ENCODE data around the gene CNTF.
A peak's percentile ranks its signal among the peaks of the same experiment; 100 is the strongest.

The CNTF gene

GRCh38 chr11:58621586-58622262 is 741 bp upstream of the CNTF start (continued):
- TF ChIP-seq PATZ1 (CRISPR knock-in tag; IDR thresholded peaks at IDR 0.05; ENCODE audit: borderline replicate concordance) = no peak
- no peak for TF ChIP-seq ZFP3 (CRISPR knock-in tag; IDR thresholded peaks at IDR 0.05)
- TF ChIP-seq ARNTL (CRISPR knock-in tag; IDR thresholded peaks at IDR 0.05; ENCODE audit: borderline replicate concordance, low read depth) = no peak
- TF ChIP-seq ZNF70 (CRISPR knock-in tag; IDR thresholded peaks at IDR 0.05) = no peak
- TF ChIP-seq BACH2 (CRISPR knock-in tag; IDR thresholded peaks at IDR 0.05; ENCODE audit: borderline replicate concordance) = no peak
- no peak for TF ChIP-seq GLIS3 (CRISPR knock-in tag; IDR thresholded peaks at IDR 0.05)
- TF ChIP-seq, protein P1, sequence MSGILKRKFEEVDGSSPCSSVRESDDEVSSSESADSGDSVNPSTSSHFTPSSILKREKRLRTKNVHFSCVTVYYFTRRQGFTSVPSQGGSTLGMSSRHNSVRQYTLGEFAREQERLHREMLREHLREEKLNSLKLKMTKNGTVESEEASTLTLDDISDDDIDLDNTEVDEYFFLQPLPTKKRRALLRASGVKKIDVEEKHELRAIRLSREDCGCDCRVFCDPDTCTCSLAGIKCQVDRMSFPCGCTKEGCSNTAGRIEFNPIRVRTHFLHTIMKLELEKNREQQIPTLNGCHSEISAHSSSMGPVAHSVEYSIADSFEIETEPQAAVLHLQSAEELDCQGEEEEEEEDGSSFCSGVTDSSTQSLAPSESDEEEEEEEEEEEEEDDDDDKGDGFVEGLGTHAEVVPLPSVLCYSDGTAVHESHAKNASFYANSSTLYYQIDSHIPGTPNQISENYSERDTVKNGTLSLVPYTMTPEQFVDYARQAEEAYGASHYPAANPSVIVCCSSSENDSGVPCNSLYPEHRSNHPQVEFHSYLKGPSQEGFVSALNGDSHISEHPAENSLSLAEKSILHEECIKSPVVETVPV (CRISPR knock-in tag; IDR thresholded peaks at IDR 0.05) = no peak
- no peak for TF ChIP-seq CSDC2 (CRISPR knock-in tag; IDR thresholded peaks at IDR 0.05)
- TF ChIP-seq PPARA (CRISPR knock-in tag; IDR thresholded peaks at IDR 0.05; ENCODE audit: borderline replicate concordance) = no peak
- TF ChIP-seq ZFP30 (CRISPR knock-in tag; IDR thresholded peaks at IDR 0.05) = no peak
- TF ChIP-seq SNAI2 (CRISPR knock-in tag; IDR thresholded peaks at IDR 0.05) = no peak
- TF ChIP-seq TOX (CRISPR knock-in tag; IDR thresholded peaks at IDR 0.05; ENCODE audit: borderline replicate concordance) = no peak
- no peak for TF ChIP-seq OSR1 (CRISPR knock-in tag; IDR thresholded peaks at IDR 0.05)

DNA sequence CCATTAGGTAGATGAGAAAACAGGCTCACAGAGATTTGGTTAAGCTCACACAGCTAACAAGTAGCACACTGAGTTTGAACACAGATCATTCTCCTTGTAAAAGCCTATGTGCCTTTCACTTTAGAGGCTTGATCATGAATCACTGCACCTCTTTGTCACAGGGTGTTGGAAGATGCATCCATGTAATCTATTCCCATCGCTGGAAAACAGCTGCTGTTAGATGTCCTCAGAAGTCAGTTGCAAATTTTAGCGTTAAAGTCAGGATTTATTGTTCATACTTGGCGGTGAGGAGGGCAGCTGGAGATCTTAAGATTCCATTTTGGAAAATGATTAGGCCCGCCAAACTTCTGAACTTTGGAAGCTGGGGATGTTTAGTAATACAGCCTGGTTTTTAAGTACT is 2.6 kb downstream of the CNTF start:
- ATAC-seq = no peak
- no peak for TF ChIP-seq ZFP3 (CRISPR knock-in tag; IDR thresholded peaks at IDR 0.05)
- TF ChIP-seq, protein P2, sequence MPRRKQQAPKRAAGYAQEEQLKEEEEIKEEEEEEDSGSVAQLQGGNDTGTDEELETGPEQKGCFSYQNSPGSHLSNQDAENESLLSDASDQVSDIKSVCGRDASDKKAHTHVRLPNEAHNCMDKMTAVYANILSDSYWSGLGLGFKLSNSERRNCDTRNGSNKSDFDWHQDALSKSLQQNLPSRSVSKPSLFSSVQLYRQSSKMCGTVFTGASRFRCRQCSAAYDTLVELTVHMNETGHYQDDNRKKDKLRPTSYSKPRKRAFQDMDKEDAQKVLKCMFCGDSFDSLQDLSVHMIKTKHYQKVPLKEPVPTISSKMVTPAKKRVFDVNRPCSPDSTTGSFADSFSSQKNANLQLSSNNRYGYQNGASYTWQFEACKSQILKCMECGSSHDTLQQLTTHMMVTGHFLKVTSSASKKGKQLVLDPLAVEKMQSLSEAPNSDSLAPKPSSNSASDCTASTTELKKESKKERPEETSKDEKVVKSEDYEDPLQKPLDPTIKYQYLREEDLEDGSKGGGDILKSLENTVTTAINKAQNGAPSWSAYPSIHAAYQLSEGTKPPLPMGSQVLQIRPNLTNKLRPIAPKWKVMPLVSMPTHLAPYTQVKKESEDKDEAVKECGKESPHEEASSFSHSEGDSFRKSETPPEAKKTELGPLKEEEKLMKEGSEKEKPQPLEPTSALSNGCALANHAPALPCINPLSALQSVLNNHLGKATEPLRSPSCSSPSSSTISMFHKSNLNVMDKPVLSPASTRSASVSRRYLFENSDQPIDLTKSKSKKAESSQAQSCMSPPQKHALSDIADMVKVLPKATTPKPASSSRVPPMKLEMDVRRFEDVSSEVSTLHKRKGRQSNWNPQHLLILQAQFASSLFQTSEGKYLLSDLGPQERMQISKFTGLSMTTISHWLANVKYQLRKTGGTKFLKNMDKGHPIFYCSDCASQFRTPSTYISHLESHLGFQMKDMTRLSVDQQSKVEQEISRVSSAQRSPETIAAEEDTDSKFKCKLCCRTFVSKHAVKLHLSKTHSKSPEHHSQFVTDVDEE (CRISPR knock-in tag; IDR thresholded peaks at IDR 0.05) = no peak
- TF ChIP-seq, protein P3, sequence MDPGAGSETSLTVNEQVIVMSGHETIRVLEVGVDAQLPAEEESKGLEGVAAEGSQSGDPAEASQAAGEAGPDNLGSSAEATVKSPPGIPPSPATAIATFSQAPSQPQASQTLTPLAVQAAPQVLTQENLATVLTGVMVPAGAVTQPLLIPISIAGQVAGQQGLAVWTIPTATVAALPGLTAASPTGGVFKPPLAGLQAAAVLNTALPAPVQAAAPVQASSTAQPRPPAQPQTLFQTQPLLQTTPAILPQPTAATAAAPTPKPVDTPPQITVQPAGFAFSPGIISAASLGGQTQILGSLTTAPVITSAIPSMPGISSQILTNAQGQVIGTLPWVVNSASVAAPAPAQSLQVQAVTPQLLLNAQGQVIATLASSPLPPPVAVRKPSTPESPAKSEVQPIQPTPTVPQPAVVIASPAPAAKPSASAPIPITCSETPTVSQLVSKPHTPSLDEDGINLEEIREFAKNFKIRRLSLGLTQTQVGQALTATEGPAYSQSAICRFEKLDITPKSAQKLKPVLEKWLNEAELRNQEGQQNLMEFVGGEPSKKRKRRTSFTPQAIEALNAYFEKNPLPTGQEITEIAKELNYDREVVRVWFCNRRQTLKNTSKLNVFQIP (CRISPR knock-in tag; IDR thresholded peaks at IDR 0.05; ENCODE audit: borderline replicate concordance, low read depth) = no peak
- no peak for TF ChIP-seq CSDC2 (CRISPR knock-in tag; IDR thresholded peaks at IDR 0.05)
- no peak for TF ChIP-seq OSR1 (CRISPR knock-in tag; IDR thresholded peaks at IDR 0.05)
- no peak for TF ChIP-seq ZFP30 (CRISPR knock-in tag; IDR thresholded peaks at IDR 0.05)
- TF ChIP-seq BACH2 (CRISPR knock-in tag; IDR thresholded peaks at IDR 0.05; ENCODE audit: borderline replicate concordance) = no peak
- TF ChIP-seq ESRRG (CRISPR knock-in tag; IDR thresholded peaks at IDR 0.05) = no peak
- TF ChIP-seq TCF4 (CRISPR knock-in tag; IDR thresholded peaks at IDR 0.05; ENCODE audit: borderline replicate concordance) = no peak
- TF ChIP-seq ARNTL (CRISPR knock-in tag; IDR thresholded peaks at IDR 0.05; ENCODE audit: borderline replicate concordance, low read depth) = no peak
- no peak for TF ChIP-seq PATZ1 (CRISPR knock-in tag; IDR thresholded peaks at IDR 0.05; ENCODE audit: borderline replicate concordance)
- no peak for TF ChIP-seq ISL1 (CRISPR knock-in tag; IDR thresholded peaks at IDR 0.05)

DNA sequence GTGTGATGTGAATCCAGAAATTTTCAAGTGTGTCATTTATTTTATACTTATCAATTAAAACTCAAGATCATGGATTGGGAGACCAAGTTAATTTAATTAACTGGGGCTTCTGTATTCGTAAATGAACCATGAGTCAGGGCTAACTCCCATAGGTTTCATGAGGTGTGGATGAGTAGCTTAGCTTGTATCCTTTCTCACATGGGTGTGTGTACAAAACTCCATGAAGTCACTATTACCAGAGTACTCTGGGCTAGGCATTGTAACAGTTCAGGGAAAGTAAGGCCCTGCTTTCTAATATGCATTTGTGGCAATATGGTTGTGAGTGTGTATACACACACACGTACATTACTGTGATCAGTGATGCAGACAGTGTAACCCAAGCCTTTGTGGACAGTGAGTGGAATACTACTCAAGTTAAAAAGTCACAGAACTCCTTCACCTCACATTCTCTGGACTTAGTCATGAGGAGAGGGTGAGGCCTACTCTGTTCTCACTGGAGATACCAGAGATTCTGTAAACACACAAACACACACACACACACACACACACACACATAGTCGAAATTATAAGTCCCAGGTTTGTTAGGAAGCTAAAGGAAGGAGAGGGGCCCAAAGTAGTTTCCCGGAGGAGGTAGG is 3.5 kb downstream of the CNTF start:
- ATAC-seq = 0 out of 3 replicates have a peak, but pooled peaks have one; percentile 8
- no peak for TF ChIP-seq TCF4 (CRISPR knock-in tag; IDR thresholded peaks at IDR 0.05; ENCODE audit: borderline replicate concordance)
- no peak for TF ChIP-seq ZC3H10 (CRISPR knock-in tag; IDR thresholded peaks at IDR 0.05)
- TF ChIP-seq CSDC2 (CRISPR knock-in tag; IDR thresholded peaks at IDR 0.05) = no peak
- TF ChIP-seq, protein P2 (CRISPR knock-in tag; IDR thresholded peaks at IDR 0.05) = no peak
- TF ChIP-seq ZNF8 (CRISPR knock-in tag; IDR thresholded peaks at IDR 0.05) = no peak
- TF ChIP-seq, protein P1 (CRISPR knock-in tag; IDR thresholded peaks at IDR 0.05) = no peak
- no peak for TF ChIP-seq SNAI2 (CRISPR knock-in tag; IDR thresholded peaks at IDR 0.05)
